Measurements from ENCODE around the gene SLC39A10.

The SLC39A10 gene

DNA sequence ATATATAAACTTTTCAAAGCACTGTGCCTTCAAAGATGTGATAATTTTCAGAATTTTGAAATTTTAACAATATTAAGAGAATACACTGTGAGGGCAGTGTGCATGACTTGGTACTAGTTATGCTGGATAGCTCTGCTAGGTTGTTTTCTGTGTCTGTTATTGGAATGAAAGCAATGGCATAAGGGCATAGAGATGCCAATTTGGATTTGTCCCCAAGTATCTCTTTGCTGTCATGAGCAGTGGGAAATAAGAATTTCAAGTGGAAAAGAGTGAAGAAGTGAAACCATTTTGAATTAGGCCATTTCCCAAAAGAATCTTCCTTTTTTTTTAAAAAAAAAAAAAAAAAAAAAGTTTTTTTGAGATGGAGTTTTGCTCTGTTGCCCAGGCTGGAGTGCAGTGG lies 76.8 kb downstream of the SLC39A10 start:
- DNase-seq, result no peak

- no peak for DNase-seq
Observed at GRCh38 chr2:195734395-195734794, 77.4 kb downstream of the SLC39A10 start.

- DNase-seq, result no peak
Observed at GRCh38 chr2:195734931-195735330, 77.9 kb downstream of the SLC39A10 start.

- DNase-seq, result no peak
Observed at GRCh38 chr2:195735347-195735746, 78.3 kb downstream of the SLC39A10 start.

GRCh38 chr2:195737511-195738325 lies 80.7 kb downstream of the SLC39A10 start:
- DNase-seq, result no peak

DNA sequence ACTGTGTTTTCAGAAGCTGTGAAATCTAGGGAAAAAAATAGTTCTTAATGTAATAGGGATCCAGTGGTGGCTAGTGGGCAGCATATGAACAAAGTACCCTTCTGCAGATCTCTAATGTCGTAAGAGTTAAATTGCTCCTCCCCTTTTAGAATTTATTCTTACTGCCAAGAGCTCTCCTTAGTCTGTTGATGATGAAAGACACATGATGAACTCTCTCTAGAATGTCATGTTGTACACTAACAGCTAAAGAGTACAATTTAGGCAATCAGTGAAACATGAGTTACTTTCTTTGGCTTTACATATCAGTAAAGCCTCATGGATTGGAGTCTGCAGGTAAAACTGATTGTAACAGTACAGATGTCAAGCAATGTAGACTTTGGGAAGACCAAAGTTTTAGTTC lies 84.2 kb downstream of the SLC39A10 start:
- no peak for DNase-seq

DNA sequence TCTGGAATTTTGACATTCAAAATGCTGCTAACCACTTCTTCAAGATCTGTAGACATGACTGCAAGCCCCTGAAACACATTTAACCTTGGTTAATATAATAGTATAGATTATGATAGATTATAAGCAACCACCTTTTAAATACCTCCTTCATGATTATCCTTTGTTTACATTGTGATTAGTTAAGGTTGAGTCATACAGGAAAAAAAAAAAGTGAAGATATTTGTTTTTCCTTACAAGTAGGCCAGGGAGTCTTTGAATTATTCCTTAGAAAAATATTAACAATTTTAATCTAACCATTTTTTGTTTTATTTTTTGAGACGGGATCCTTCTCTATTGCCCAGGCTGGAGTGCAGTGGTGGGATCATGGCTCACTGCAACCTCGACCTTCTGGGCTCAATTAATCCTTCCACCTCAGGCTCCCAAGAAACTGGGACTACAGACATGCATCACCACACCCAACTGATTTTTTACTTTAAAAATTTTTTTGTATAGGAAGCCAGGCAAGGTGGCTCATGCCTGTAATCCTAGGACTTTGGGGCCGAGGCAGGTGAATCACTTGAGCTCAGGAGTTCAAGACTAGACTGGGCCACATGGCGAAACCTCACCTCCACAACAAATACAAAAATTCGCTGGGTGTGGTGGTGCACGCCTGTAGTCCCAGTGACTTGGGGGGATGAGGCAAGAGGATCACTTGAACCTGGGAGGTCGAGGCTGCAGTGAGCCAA lies 99.4 kb downstream of the SLC39A10 start:
- no peak for DNase-seq

GRCh38 chr2:195758846-195759245 lies 101.8 kb downstream of the SLC39A10 start:
- DNase-seq, result no peak

DNA sequence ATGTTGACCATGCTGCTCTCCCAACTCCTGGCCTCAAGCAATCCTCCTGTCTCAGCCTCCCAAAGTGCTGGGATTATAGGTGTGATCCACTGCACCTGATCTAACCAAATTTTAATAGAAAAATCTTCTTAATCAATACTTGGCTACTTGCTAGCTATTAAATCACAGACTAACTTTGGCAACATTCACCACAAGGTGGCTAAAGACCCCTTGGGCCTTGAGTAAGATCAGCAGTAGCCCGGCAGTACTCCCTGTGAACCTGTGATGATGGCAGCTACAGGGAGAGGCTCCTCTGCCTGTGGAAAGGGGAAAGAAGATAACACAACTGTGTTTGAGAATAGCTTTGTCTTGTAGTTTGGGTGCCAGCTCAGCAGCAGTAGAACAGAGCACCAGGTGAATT lies 102.9 kb downstream of the SLC39A10 start:
- DNase-seq, result no peak

DNA sequence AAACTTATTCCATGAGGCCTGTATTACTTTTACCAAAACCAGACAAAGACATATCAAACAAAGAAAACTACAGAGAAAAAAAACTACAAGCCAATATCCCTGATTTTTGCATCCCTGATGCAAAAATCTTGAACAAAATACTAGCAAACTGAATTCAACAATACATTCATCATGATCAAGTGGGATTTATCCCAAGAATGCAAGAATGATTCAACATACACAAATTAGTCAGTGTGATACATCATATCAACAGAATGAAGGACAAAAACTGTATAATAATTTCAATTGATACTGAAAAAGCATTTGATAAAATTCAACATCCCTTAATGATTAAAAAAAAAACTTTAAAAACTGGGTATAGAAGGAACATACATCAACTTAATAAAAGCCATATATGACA lies 106.8 kb downstream of the SLC39A10 start:
- DNase-seq, result no peak

- no peak for DNase-seq
Observed at GRCh38 chr2:195766691-195767090, 109.7 kb downstream of the SLC39A10 start.

DNA sequence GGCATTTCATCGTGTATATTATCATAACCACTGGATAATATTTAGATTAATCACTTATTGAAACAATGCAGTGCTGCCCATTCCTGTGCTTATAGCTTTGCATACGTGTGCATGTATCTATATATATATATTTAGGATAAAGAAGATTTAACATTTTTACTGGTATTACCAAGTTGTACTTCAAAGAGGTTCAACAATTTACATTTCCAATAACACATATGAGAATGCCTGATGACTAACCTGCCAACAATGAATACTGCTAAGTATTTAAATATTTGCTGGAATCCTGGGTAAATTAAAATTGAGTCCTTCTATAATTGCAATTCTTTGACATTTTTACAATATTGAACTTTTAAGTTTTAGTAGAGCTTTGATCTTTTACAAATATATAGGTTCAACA lies 111.4 kb downstream of the SLC39A10 start:
- DNase-seq, result no peak

GRCh38 chr2:195769975-195770374 lies 112.9 kb downstream of the SLC39A10 start:
- DNase-seq, result no peak

DNA sequence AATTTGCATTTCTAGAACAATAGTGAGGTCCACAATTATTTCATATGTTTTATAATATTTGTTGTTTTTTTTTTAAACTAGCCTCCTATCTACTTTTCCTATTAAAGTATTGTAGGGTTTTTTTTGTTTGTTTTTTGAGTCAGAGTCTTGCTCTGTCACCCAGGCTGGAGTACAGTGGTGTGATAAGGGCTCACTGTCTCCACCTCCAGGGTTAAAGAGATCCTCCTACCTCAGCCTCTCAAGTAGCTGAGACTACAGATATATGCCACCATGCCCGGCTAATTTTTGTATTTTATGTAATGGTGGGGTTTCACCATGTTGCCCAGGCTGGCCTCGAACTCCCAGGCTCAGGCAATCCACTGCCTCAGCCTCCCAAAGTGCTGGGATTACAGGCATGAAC lies 122.5 kb downstream of the SLC39A10 start:
- DNase-seq, result no peak

DNA sequence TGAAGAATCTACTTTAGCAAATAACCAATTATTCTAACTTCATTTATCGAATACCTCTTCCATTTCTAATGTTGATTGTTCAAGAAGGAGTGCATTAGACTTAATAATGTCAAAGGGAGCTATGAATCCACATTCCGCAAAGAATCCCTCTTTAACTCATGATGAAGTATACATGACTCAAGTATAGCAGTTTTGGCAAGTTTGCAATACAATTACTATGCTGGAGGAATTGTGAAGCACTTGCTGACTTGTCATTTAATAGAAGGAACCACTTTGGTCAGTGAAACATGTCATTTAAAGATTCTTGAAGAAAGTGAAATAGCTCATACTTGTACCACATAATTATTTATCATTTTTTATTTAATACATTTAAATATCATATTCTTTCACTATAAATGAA lies 125.1 kb downstream of the SLC39A10 start:
- DNase-seq, result no peak

Measured in activated CD8-positive, alpha-beta memory T cell treated with anti-CD3 and anti-CD28 coated beads, Interleukin-2, amount 50 U/mL, for 48 hours (primary cell).